Duodenal mucosa (tissue), 2 donors: ENCODE data around the gene XPO6.
"Not testable (repeated sequence)": the region's sequence is repeated elsewhere in the genome, so short reads cannot be mapped to it uniquely, and the experiment has no call there.

Experiments used
- H3K27ac ChIP-seq: one replicate; pipeline ENCODE4 v1.7.0; 2013; ENCODE audit warnings: low read depth, low read length
- H3K27me3 ChIP-seq, 2 donors: one replicate each; pipeline ENCODE4 v1.7.0; 2013; ENCODE audit warnings: low read length in 2 of 2, control low read depth in 1 of 2; ENCODE audit not compliant: insufficient read depth in 2 of 2, control insufficient read depth in 1 of 2
- H3K36me3 ChIP-seq, 2 donors: one replicate each; pipeline ENCODE4 v1.7.0; 2013; ENCODE audit warnings: low read length in 2 of 2, control low read depth in 1 of 2; ENCODE audit not compliant: insufficient read depth in 2 of 2, control insufficient read depth in 1 of 2
- H3K4me1 ChIP-seq, 2 donors: one replicate each; pipeline ENCODE4 v1.7.0; 2013; ENCODE audit warnings: low read length in 2 of 2, control low read depth in 1 of 2; ENCODE audit not compliant: insufficient read depth in 2 of 2, control insufficient read depth in 1 of 2
- H3K4me3 ChIP-seq, 2 donors: one replicate each; pipeline ENCODE4 v1.7.0; 2013; ENCODE audit warnings: low read length in 2 of 2, low read depth in 1 of 2
- H3K9ac ChIP-seq, 2 donors: one replicate each; pipeline ENCODE4 v1.7.0; 2013; ENCODE audit warnings: low read length in 2 of 2, low read depth in 1 of 2
- H3K9me3 ChIP-seq, 2 donors: one replicate each; pipeline ENCODE4 v1.7.0; 2013; ENCODE audit warnings: low read length in 2 of 2, control low read depth in 1 of 2; ENCODE audit not compliant: control insufficient read depth in 1 of 2

The XPO6 gene

GRCh38 chr16:28125592-28125991 lies 86.2 kb downstream of the XPO6 start:
- no peak overlapping the region for H3K4me3 ChIP-seq
- no peaks in the 10 kb centered on the region for H3K9me3 ChIP-seq
- no peaks in the 10 kb centered on the region for H3K27me3 ChIP-seq
- H3K27ac ChIP-seq = no peak overlapping the region
- no peaks in the 10 kb centered on the region for H3K4me1 ChIP-seq
- H3K36me3 ChIP-seq = peaks cover 51 to 93% of the 10 kb centered on the region in 2 donors
- H3K9ac ChIP-seq = no peak overlapping the region

GRCh38 chr16:28121527-28121926 lies 90.2 kb downstream of the XPO6 start:
- H3K9ac ChIP-seq = no peak overlapping the region
- H3K36me3 ChIP-seq = peaks cover 39 to 83% of the 10 kb centered on the region in 2 donors
- H3K27ac ChIP-seq = no peak overlapping the region
- no peak overlapping the region for H3K4me3 ChIP-seq
- H3K9me3 ChIP-seq = no peaks in the 10 kb centered on the region
- H3K4me1 ChIP-seq = no peaks in the 10 kb centered on the region
- H3K27me3 ChIP-seq = no peaks in the 10 kb centered on the region

GRCh38 chr16:28120754-28121153 lies 91.0 kb downstream of the XPO6 start:
- H3K36me3 ChIP-seq = peaks cover 31 to 81% of the 10 kb centered on the region in 2 donors

GRCh38 chr16:28118637-28119036 lies 93.1 kb downstream of the XPO6 start:
- Histone ChIP-seq H3K36me3 (peaks cover 25 to 80% of the 10 kb centered on the region in 2 donors), H3K9ac (no peak overlapping the region), H3K4me1 (no peaks in the 10 kb centered on the region), H3K27me3 (no peaks in the 10 kb centered on the region), H3K27ac (no peak overlapping the region), H3K4me3 (no peak overlapping the region), H3K9me3 (no peaks in the 10 kb centered on the region)

More at GRCh38 chr16:28120754-28121153, 91.0 kb downstream of the XPO6 start:
- H3K9me3 ChIP-seq = no peaks in the 10 kb centered on the region
- no peaks in the 10 kb centered on the region for H3K27me3 ChIP-seq
- H3K4me3 ChIP-seq = no peak overlapping the region
- no peaks in the 10 kb centered on the region for H3K4me1 ChIP-seq
- no peak overlapping the region for H3K27ac ChIP-seq
- no peak overlapping the region for H3K9ac ChIP-seq

- Histone ChIP-seq H3K9me3 (no peaks in the 10 kb centered on the region), H3K4me3 (no peak overlapping the region), H3K4me1 (no peaks in the 10 kb centered on the region), H3K9ac (no peak overlapping the region), H3K27me3 (no peaks in the 10 kb centered on the region), H3K36me3 (peaks cover 32 to 81% of the 10 kb centered on the region in 2 donors), H3K27ac (no peak overlapping the region)
Observed at GRCh38 chr16:28117168-28117565, 94.6 kb downstream of the XPO6 start.

GRCh38 chr16:28115866-28116265 lies 95.9 kb downstream of the XPO6 start:
- not testable (repeated sequence) for H3K27me3 ChIP-seq, H3K27ac ChIP-seq, H3K4me1 ChIP-seq, H3K9ac ChIP-seq, H3K4me3 ChIP-seq, H3K9me3 ChIP-seq
- peaks cover 37 to 79% of the 10 kb centered on the region in 2 donors for H3K36me3 ChIP-seq

GRCh38 chr16:28112908-28113307 lies 98.9 kb downstream of the XPO6 start:
- Histone ChIP-seq H3K9ac (no peak overlapping the region), H3K4me3 (no peak overlapping the region), H3K36me3 (peaks cover 44 to 83% of the 10 kb centered on the region in 2 donors), H3K9me3 (no peaks in the 10 kb centered on the region), H3K4me1 (peaks cover 3 to 7% of the 10 kb centered on the region in 2 donors), H3K27me3 (no peaks in the 10 kb centered on the region), H3K27ac (no peak overlapping the region)

GRCh38 chr16:28110977-28111376 lies 100.8 kb downstream of the XPO6 start:
- Histone ChIP-seq H3K27ac (no peak overlapping the region), H3K9me3 (no peaks in the 10 kb centered on the region), H3K36me3 (peaks cover 55 to 85% of the 10 kb centered on the region in 2 donors), H3K9ac (no peak overlapping the region), H3K4me3 (no peak overlapping the region), H3K4me1 (peaks cover 3 to 7% of the 10 kb centered on the region in 2 donors), H3K27me3 (no peaks in the 10 kb centered on the region)

- no peak overlapping the region for H3K4me3 ChIP-seq
- H3K9ac ChIP-seq = no peak overlapping the region
- H3K9me3 ChIP-seq = no peaks in the 10 kb centered on the region
- H3K27me3 ChIP-seq = no peaks in the 10 kb centered on the region
- H3K4me1 ChIP-seq = peaks cover 3 to 7% of the 10 kb centered on the region in 2 donors
- peaks cover 60 to 86% of the 10 kb centered on the region in 2 donors for H3K36me3 ChIP-seq
- no peak overlapping the region for H3K27ac ChIP-seq
Observed at GRCh38 chr16:28110479-28110878, 101.3 kb downstream of the XPO6 start.

- Histone ChIP-seq H3K9me3 (no peaks in the 10 kb centered on the region), H3K27ac (no peak overlapping the region), H3K4me1 (peaks cover 3 to 7% of the 10 kb centered on the region in 2 donors), H3K9ac (no peak overlapping the region), H3K4me3 (no peak overlapping the region), H3K36me3 (peaks cover 64 to 86% of the 10 kb centered on the region in 2 donors), H3K27me3 (no peaks in the 10 kb centered on the region)
Observed at GRCh38 chr16:28110074-28110473, 101.7 kb downstream of the XPO6 start.
